SU-DHL-6 (cell line): ENCODE results near the gene TOLLIP.

ENCODE experiments used
- H2AFZ ChIP-seq: fragments of 200-600 bp; sonication (generic); 2 replicates; pipeline ENCODE4 v1.6.1; 2014; ENCODE audit warnings: low read depth, mild to moderate bottlenecking, moderate library complexity, mixed read lengths, antibody characterized with exemption, low read length; ENCODE audit not compliant: severe bottlenecking
- H3F3A ChIP-seq: fragments of 200-600 bp; shearing (Covaris generic); 2 replicates; pipeline ENCODE4 v1.6.0; 2016; ENCODE audit warnings: antibody characterized with exemption, mild to moderate bottlenecking; ENCODE audit not compliant: insufficient read depth
- H3K27ac ChIP-seq: fragments of 200-600 bp; sonication (generic); 2 replicates; pipeline ENCODE4 v1.5.1; 2016; ENCODE audit warnings: low read depth, mild to moderate bottlenecking, low read length, moderate library complexity, mixed read lengths
- H3K27me3 ChIP-seq: fragments of 200-600 bp; sonication (generic), shearing (Covaris generic); 2 replicates; pipeline ENCODE4 v1.6.0; 2014; ENCODE audit warnings: mild to moderate bottlenecking, low read length
- H3K36me3 ChIP-seq: fragments of 200-600 bp; sonication (generic); 2 replicates; pipeline ENCODE4 v1.6.1; 2014; ENCODE audit warnings: mild to moderate bottlenecking, low read length, mixed read lengths
- H3K4me2 ChIP-seq: fragments of 300-600, 200-600 bp; shearing (Covaris generic), sonication (generic); 2 replicates; pipeline ENCODE4 v1.6.0; 2014; ENCODE audit warnings: low read length, low read depth, mild to moderate bottlenecking; ENCODE audit not compliant: poor library complexity, severe bottlenecking
- H3K4me3 ChIP-seq: fragments of 200-600 bp; sonication (generic); 2 replicates; pipeline ENCODE4 v1.5.1; 2014; ENCODE audit warnings: antibody characterized with exemption, low read length, mild to moderate bottlenecking, mixed read lengths; ENCODE audit not compliant: insufficient read depth, poor library complexity, severe bottlenecking
- H3K79me2 ChIP-seq: fragments of 200-600 bp; sonication (generic); 2 replicates; pipeline ENCODE4 v1.6.1; 2014; ENCODE audit warnings: mild to moderate bottlenecking, low read length, moderate library complexity; ENCODE audit not compliant: insufficient read depth
- H3K9ac ChIP-seq: fragments of 200-600 bp; sonication (generic); 2 replicates; pipeline ENCODE4 v1.7.0; 2014; ENCODE audit warnings: mild to moderate bottlenecking, low read length
- H3K9me2 ChIP-seq: fragments of 200-600 bp; sonication (generic); replicated peaks from 2 replicates; pipeline ENCODE4 v1.6.1; 2014; ENCODE audit warnings: low read length; ENCODE audit not compliant: insufficient read depth
- H3K9me3 ChIP-seq: fragments of 200-600 bp; sonication (generic); 2 replicates; pipeline ENCODE4 v1.6.1; 2014; ENCODE audit warnings: low read length, mixed read lengths; ENCODE audit not compliant: insufficient read depth
- H4K20me1 ChIP-seq: fragments of 200-600 bp; sonication (generic); 2 replicates; pipeline ENCODE4 v1.6.1; 2014; ENCODE audit warnings: low read depth, mild to moderate bottlenecking, antibody characterized with exemption, low read length, moderate library complexity, mixed read lengths
- EZH2phosphoT487 ChIP-seq: fragments of 200-600 bp; sonication (generic), shearing (Covaris generic); conservative IDR thresholded peaks from 2 replicates; pipeline ENCODE4 v1.6.1; 2018; ENCODE audit warnings: mild to moderate bottlenecking, antibody characterized with exemption, low read length, moderate library complexity, mixed read lengths
- TF ChIP-seq, protein P1 (sequence below): fragments of 200-600 bp; sonication (generic); IDR thresholded peaks from one replicate; pipeline ENCODE4 v1.5.1; 2017; ENCODE audit warnings: antibody characterized with exemption, mild to moderate bottlenecking, low read length, moderate library complexity; ENCODE audit not compliant: insufficient read depth, poor library complexity, severe bottlenecking

Gene TOLLIP

DNA sequence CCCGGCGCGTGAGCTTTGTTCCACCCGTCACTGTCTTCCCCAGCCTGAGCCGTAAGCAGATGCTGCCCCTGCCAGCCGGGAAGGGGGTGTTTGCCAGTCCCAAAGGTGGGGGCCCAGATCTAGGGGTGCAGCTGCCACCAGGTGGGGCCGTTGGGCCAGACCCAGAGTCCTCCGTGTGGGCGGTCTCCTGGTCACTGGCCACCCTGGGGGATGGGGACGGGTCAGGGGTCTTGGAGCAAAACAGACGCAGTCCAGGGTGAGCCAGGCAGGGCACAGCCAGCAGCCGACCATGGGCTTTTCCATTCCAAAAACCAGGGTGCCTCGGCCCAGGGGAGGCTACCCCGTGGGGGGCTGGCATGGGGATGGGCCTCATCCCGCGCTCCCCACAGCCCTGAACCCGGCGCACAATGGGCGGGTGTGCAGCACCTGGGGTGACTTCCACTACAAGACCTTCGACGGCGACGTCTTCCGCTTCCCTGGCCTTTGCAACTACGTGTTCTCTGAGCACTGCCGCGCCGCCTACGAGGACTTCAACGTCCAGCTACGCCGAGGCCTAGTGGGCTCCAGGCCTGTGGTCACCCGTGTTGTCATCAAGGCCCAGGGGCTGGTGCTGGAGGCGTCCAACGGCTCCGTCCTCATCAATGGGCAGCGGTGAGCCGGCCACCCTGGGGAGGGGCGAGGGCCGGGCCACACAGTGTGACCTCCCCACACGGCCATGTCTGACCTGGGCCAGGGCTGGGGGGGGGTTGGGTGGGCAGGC lies 83.0 kb downstream of the TOLLIP start:
- Histone ChIP-seq H3F3A (no peaks in the 10 kb centered on the region), H3K9me3 (no peaks in the 10 kb centered on the region), H3K79me2 (no peaks in the 10 kb centered on the region), H3K4me2 (no peak overlapping the region), H2AFZ (no peak overlapping the region), H3K9me2 (no peaks in the 10 kb centered on the region), H3K27me3 (no peaks in the 10 kb centered on the region), H3K4me3 (no peak overlapping the region), H3K9ac (no peak overlapping the region), H3K27ac (no peak overlapping the region), H4K20me1 (no peaks in the 10 kb centered on the region), H3K36me3 (no peaks in the 10 kb centered on the region)
- TF ChIP-seq, protein P1, sequence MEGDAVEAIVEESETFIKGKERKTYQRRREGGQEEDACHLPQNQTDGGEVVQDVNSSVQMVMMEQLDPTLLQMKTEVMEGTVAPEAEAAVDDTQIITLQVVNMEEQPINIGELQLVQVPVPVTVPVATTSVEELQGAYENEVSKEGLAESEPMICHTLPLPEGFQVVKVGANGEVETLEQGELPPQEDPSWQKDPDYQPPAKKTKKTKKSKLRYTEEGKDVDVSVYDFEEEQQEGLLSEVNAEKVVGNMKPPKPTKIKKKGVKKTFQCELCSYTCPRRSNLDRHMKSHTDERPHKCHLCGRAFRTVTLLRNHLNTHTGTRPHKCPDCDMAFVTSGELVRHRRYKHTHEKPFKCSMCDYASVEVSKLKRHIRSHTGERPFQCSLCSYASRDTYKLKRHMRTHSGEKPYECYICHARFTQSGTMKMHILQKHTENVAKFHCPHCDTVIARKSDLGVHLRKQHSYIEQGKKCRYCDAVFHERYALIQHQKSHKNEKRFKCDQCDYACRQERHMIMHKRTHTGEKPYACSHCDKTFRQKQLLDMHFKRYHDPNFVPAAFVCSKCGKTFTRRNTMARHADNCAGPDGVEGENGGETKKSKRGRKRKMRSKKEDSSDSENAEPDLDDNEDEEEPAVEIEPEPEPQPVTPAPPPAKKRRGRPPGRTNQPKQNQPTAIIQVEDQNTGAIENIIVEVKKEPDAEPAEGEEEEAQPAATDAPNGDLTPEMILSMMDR: no peak
- no peak for TF ChIP-seq EZH2phosphoT487

DNA sequence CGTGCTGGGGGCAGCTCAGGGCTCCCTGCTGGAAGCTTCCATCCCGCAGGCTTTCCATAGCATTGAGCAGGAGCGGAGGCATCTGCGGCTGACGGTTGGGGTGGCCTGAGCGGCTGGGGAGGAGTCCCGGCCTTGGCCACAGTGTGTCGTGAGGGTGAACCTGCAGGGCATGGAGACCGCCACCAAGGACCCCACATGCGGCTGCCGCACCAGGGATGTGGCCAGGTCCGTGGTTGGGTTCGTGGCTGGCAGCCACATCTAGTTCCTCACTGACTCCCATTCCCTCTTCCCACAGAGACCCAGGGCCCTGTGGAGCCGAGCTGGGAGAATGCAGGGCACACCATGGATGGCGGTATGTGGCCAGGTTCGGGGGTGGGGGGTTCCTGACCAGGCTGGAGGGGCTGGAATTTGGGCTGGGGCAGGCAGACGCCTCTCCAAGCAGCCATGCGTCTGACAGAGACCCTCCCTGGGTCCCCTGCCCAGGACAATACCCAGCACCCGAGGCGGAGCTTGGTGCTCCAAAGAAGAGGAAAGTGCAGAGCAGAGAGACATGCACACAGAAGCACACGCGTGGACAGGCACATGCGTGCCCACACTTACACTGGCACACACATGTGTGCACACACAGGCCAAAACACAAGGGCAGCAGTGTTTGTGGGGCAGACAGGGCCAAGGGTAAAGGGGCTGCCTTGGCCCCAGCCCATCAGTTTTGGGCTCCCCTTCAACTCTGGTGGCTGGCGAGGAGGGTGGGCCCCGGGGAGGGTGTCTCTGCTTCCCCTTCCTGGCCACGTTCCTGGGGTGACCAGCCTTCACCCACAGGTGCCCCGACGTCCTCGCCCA lies 83.8 kb downstream of the TOLLIP start:
- no peak overlapping the region for H3K4me2 ChIP-seq
- no peaks in the 10 kb centered on the region for H3K9me3 ChIP-seq
- no peak overlapping the region for H3K9ac ChIP-seq
- no peak overlapping the region for H2AFZ ChIP-seq
- H3K27ac ChIP-seq: no peak overlapping the region
- H3K4me3 ChIP-seq: no peak overlapping the region
- H3F3A ChIP-seq: no peaks in the 10 kb centered on the region
- no peaks in the 10 kb centered on the region for H4K20me1 ChIP-seq
- TF ChIP-seq, protein P1: no peak
- no peak for TF ChIP-seq EZH2phosphoT487
- H3K79me2 ChIP-seq: no peaks in the 10 kb centered on the region
- H3K27me3 ChIP-seq: no peaks in the 10 kb centered on the region
- no peaks in the 10 kb centered on the region for H3K36me3 ChIP-seq
- H3K9me2 ChIP-seq: no peaks in the 10 kb centered on the region

DNA sequence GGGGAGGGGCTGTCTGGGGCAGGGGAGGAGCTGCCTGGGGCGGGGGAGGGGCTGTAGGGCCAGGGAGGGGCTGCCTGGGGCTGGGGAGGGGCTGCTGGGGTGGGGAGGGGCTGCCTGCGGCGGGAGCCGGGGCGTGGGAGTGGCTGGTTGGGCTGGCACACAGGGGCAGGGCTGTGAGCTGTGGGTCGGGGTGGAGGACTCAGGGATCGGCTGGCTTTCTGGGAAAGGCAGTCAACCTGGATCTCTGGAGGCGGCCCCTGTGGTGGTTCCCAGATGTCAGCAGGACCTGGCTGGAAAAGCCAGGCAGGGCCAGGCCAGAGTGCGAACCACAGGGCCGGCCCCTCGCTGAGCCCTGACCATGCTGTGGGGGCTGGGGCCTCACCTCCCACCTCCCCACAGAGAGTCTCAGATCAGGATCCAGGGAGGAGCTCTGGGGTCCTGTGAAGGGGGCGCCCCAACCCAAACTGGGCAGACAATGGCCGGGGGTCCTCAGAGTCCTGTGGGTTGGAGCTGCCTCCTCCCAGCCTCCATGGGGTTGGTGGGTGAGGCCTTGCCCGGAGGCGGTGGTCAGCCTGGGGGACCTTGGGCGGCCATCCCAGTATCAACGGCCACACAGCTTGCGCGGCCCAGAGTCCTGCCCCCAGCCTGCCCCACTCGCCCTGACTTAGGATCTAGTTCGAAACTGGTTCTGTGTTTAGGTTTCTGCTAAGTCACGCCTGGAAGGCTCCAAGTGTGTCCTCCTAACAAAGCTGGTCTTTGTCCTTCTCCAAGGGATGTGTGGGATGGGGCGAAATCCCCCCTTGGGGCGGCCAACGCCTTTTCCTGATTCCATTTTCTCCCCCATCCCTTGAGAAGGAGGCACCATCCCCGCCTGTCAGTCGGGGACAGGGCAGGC lies 84.7 kb downstream of the TOLLIP start:
- Histone ChIP-seq H3K4me2 (no peak overlapping the region), H3K36me3 (no peaks in the 10 kb centered on the region), H3K9ac (no peak overlapping the region), H3K79me2 (no peaks in the 10 kb centered on the region), H3K4me3 (no peak overlapping the region), H3K9me2 (no peaks in the 10 kb centered on the region), H3K27me3 (no peaks in the 10 kb centered on the region), H3K27ac (no peak overlapping the region), H3K9me3 (no peaks in the 10 kb centered on the region), H3F3A (no peaks in the 10 kb centered on the region), H2AFZ (no peak overlapping the region), H4K20me1 (no peaks in the 10 kb centered on the region)
- TF ChIP-seq, protein P1: no peak
- no peak for TF ChIP-seq EZH2phosphoT487
